ENCODE results near the gene ICAM1. TPM values are rescaled to one million over a fixed set of nuclear protein-coding genes. Genes with fewer than 3 reads are reported as not detected.

The ICAM1 gene
- polyA plus RNA-seq, 1 donor (not counting 4 experiments of a cell fraction or from before 2014, with no cell fraction given), result 0.30 TPM

DNA sequence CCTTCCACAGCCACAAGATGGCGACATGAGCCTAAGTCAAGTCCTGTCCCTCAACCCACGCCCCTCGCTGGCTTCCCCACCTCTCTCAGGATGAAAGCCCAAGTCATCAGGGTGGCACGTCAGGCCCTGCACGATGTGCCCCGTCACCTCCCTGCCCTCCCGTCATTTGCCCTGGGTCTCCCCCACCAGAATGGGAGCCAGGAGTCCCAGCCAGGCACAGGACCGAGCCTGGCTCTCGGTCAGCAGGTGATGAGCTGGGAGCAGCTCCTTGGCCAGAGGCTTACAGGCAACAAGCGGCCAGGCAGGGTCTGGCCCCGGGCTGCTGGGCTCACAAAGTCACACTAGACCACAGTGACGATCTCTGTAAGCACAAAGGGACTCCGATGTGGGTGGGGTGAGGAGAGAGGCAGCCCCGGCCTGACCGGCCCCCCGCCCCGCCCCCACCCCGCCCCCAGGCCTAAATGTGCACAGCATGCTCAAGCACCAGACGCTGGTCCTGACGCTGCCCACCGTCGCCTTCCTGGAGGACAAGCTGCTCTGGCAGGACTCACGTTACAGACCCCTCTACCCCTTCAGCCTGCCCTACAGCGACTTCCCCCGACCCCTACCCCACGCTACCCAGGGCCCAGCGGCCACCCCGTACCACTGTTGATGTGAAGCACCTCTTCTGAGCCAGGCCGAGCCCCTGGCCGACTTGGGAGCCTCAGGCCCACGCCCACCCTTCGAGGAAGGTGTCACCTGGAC is 11.6 kb upstream of the ICAM1 start:
- peak overlapping the region; percentile 56 for H3K27ac ChIP-seq (ENCODE audit: control insufficient read depth, insufficient read depth, low read length)
- DNase-seq (ENCODE audit: low read depth, low spot score), result peak; percentile 82
- H4K20me1 ChIP-seq (ENCODE audit: control insufficient read depth, extremely low read depth, insufficient read depth, low read length), result no peaks in the 10 kb centered on the region
- no peaks in the 10 kb centered on the region for H3K27me3 ChIP-seq (ENCODE audit: control insufficient read depth, extremely low read depth, insufficient read depth, low read length)
- FAIRE-seq, result no peak
- H3K36me3 ChIP-seq (ENCODE audit: control insufficient read depth in 2 of 2, extremely low read depth in 1 of 2, insufficient read depth in 2 of 2, low read length in 2 of 2), result peaks cover 22 to 28% of the 10 kb centered on the region in 2 experiments
- TF ChIP-seq CTCF (optimal IDR thresholded peaks at IDR 0.05 in 1 of 3, IDR thresholded peaks at IDR 0.05 in 1 of 3, conservative IDR thresholded peaks at IDR 0.05 in 1 of 3; ENCODE audit: extremely low read depth in 1 of 3, insufficient read depth in 2 of 3, low read length in 3 of 3), result peak; percentile 75 to 82 (median 81)
- no peak for TF ChIP-seq EZH2 (IDR thresholded peaks at IDR 0.05; ENCODE audit: low read length)
- H3K9ac ChIP-seq (ENCODE audit: control insufficient read depth, extremely low read depth, insufficient read depth, low read length), result peak overlapping the region; percentile 60
- peak overlapping the region; percentile 44 for H3K4me2 ChIP-seq (ENCODE audit: control insufficient read depth, extremely low read depth, insufficient read depth, low read depth, low read length)
- H2AFZ ChIP-seq (ENCODE audit: control insufficient read depth, low read length), result no peak overlapping the region
- H3K79me2 ChIP-seq (ENCODE audit: control insufficient read depth, insufficient read depth, low read length), result no peaks in the 10 kb centered on the region
- H3K9me1 ChIP-seq (ENCODE audit: control insufficient read depth, extremely low read depth, insufficient read depth, low read length), result no peaks in the 10 kb centered on the region
- dilution Hi-C loops (cut with MboI; ENCODE audit: extremely low pct_ligation_motif_present, low sequenced_read_pairs), result no loop called here
- H3K4me3 ChIP-seq (ENCODE audit: control insufficient read depth in 2 of 3, extremely low read depth in 1 of 3, insufficient read depth in 2 of 3, low read depth in 1 of 3, low read length in 3 of 3), result no peak overlapping the region
- peaks cover 23% of the 10 kb centered on the region for H3K4me1 ChIP-seq (ENCODE audit: control insufficient read depth, extremely low read depth, insufficient read depth, low read length)
- no peaks in the 10 kb centered on the region for H3K9me3 ChIP-seq (ENCODE audit: control insufficient read depth, low read depth, low read length)

GRCh38 chr19:10260141-10260584 is 10.8 kb upstream of the ICAM1 start:
- Histone ChIP-seq H2AFZ (ENCODE audit: control insufficient read depth, low read length) (no peak overlapping the region), H3K9me1 (ENCODE audit: control insufficient read depth, extremely low read depth, insufficient read depth, low read length) (no peaks in the 10 kb centered on the region), H3K79me2 (ENCODE audit: control insufficient read depth, insufficient read depth, low read length) (no peaks in the 10 kb centered on the region), H3K4me1 (ENCODE audit: control insufficient read depth, extremely low read depth, insufficient read depth, low read length) (peaks cover 23% of the 10 kb centered on the region), H3K27ac (ENCODE audit: control insufficient read depth, insufficient read depth, low read length) (peak overlapping the region; percentile 56), H4K20me1 (ENCODE audit: control insufficient read depth, extremely low read depth, insufficient read depth, low read length) (no peaks in the 10 kb centered on the region), H3K36me3 (ENCODE audit: control insufficient read depth in 2 of 2, extremely low read depth in 1 of 2, insufficient read depth in 2 of 2, low read length in 2 of 2) (peaks cover 16 to 22% of the 10 kb centered on the region in 2 experiments), H3K4me3 (ENCODE audit: control insufficient read depth in 2 of 3, extremely low read depth in 1 of 3, insufficient read depth in 2 of 3, low read depth in 1 of 3, low read length in 3 of 3) (no peak overlapping the region), H3K27me3 (ENCODE audit: control insufficient read depth, extremely low read depth, insufficient read depth, low read length) (no peaks in the 10 kb centered on the region), H3K4me2 (ENCODE audit: control insufficient read depth, extremely low read depth, insufficient read depth, low read depth, low read length) (peak overlapping the region; percentile 44), H3K9me3 (ENCODE audit: control insufficient read depth, low read depth, low read length) (no peaks in the 10 kb centered on the region), H3K9ac (ENCODE audit: control insufficient read depth, extremely low read depth, insufficient read depth, low read length) (peak overlapping the region; percentile 60)
- FAIRE-seq, result peak; percentile 66
- peak; percentile 68 for DNase-seq (ENCODE audit: low read depth, low spot score)
- TF ChIP-seq CTCF (optimal IDR thresholded peaks at IDR 0.05 in 1 of 3, IDR thresholded peaks at IDR 0.05 in 1 of 3, conservative IDR thresholded peaks at IDR 0.05 in 1 of 3; ENCODE audit: extremely low read depth in 1 of 3, insufficient read depth in 2 of 3, low read length in 3 of 3), result no peak
- TF ChIP-seq EZH2 (IDR thresholded peaks at IDR 0.05; ENCODE audit: low read length), result no peak
- dilution Hi-C loops (cut with MboI; ENCODE audit: extremely low pct_ligation_motif_present, low sequenced_read_pairs), result no loop called here
